Dermis blood vessel endothelial cell (primary cell): Measurements from ENCODE around the gene TMEM18. TPM values are rescaled to one million over a fixed set of nuclear protein-coding genes. Genes with fewer than 3 reads are reported as not detected.
"Not testable (repeated sequence)": the region's sequence is repeated elsewhere in the genome, so short reads cannot be mapped to it uniquely, and the experiment has no call there.

Source experiments
- DNase-seq: peaks from one replicate; pipeline ENCODE4 v3.0.0; 2010
- total RNA-seq: library from RNA; depleted of rRNA; stranded (reverse); fragments of >200 nt; gene quantifications from 2 replicates; pipeline ENCODE4 v1.2.3, GENCODE V29; 2014

Gene TMEM18
- total RNA-seq, 1 donor from 2014 or later, result 35.6 TPM

DNA sequence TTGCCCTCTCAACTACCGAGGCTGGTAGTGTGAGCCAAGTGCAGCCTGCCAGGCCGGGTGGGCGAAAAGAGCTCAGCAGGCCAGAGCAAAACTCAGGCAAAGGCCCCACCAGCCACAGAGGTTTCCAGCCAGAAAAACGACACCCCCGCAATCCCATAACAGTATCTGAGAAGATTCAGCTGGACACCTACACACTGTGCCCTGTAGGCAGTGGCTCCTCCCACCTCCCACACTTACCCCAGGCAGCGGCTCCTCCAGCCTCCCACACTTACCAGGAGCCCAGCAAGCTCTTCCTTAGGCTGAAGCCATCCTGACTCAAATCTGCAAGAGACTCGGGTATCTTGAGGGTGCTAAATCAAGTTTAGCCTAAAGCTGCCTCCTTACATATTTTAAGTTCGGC, 15.6 kb upstream of the TMEM18 start:
- no peak for DNase-seq

DNA sequence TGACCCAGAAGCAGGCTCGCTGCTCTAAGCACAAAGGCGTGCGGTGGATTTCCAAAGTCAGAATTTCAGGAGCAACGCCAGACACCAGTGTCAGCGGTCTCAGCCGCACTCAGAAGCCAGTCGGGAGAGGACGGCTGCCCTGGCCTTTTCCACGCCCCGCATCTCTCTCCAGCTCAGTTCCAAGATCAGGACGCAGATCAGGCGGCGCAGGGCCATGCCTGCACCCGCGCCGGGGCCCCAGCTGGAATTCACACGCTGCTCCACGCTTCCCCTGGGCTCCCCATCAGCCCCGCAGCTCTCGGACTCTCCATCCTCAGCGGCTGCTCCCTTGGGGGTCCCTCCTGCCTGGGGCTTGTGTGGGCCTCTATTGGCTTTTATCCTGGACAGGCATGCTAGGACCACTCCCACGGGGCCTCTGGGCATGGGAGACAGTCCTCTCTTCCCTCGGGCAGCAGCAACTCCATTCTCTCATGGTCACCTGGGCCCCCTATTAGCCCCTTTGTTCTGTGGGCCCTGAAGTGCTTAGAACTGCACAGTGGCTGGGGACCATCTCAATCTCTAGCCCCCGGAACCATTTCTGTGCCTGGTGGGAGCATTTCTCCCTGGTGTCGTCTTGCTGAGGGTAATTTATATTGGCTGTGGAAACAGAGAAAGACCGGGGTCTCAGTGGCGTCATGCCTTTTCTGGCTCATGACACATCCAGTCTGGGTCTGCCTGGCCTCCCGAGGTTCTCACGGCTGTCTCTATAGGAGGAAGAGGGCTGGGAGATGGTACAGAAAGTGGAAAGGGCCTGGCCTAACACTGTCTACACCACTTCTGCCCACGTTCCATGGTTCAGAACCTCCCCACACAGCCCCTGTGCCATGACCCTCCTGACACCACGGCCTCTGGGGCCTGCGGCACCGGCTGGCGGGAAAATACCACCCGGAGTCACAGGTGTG, 14.9 kb upstream of the TMEM18 start:
- DNase-seq, result no peak

DNA sequence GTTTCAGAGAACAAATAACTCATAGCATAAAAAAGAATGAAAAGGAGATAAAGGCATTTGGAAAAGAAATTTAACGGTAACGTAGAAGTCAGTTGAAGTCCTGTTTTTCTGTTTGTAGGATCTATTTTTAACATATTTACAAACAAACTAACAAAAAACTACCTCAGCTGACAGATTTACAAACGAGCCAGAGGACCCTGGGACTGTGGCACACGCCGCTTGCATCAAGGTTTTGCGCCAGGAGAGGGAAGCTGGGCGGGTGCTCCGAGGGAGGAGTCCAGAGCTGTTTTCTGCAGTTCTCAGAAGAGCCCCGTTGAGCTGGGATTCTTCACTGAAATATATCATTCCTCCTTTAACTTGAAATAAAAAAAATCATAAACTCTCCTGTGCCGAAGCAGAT, 13.6 kb upstream of the TMEM18 start:
- DNase-seq, result no peak

DNA sequence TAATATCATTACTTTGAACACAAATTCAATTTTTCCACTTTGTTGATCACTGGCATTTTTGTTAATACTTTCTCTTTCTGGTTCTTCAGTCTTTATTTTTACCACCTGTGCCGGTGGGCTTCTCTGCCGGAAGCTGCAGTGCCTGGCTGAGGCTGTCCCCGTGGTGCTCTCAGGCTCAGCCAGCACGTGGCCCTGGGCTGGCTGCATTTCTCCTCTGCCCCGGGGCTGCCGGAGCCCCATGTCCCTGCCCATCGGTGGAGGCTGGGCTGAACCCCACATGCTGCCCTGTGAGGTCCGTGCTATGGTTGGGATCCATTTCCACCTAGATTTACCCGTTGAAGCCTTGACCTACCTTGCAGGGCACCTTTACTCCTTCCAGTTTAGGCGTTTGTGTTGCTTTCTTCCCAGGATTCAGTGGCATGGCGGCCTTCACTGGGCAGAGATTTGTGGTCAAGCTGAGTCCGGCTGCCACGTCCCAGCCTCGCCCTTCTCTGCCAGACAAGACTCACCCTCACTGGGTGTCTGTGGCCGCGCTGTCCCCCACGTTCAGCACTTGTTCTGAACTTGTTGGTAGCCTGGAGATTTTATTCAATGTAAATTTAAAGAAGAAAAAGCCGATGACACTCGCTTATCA, 12.8 kb upstream of the TMEM18 start:
- no peak for DNase-seq

DNA sequence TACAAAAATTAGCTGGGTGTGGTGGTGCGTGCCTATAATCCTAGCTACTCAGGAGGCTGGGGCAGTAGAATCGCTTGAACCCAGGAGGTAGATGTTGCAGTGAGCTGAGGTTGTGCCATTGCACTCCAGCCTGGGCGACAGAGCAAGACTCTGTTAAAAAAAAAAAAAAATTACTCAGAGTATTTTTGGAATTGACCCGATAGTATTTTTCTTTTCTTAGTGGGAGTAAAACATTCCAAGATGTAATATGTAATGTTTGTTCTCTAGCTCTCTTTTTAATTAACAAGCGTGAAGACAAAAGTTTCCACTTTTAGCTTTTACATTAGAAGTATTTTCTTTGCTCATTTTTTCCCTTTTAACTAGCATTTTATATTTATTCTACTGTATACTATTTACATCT, 12.0 kb upstream of the TMEM18 start:
- DNase-seq, result no peak

DNA sequence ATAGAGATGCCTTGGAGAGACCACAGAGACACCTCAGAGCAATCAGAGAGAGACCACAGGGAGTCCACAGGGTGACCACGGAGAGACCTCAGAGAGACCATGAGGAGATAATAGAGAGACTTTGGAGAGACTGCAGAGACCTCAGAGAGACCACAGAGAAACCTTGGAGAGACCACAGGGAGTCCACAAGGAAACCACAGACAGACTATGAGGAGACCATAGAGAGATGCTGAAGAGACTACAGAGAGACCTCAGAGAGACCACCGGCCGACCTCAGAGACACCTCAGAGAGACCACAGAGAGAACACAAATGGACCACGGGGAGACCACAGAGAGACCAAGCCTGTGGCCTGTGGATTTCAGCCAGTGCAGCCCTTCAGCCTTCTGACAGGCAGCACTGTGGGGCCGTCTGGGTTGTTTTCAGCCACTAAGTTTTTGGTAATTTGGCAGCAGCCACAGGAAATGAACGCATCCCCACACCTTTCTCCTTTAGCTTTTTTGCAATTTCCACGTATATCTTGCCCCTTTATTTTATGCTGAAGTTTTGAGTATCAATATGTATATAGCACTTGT, 11.4 kb upstream of the TMEM18 start:
- no peak for DNase-seq

DNA sequence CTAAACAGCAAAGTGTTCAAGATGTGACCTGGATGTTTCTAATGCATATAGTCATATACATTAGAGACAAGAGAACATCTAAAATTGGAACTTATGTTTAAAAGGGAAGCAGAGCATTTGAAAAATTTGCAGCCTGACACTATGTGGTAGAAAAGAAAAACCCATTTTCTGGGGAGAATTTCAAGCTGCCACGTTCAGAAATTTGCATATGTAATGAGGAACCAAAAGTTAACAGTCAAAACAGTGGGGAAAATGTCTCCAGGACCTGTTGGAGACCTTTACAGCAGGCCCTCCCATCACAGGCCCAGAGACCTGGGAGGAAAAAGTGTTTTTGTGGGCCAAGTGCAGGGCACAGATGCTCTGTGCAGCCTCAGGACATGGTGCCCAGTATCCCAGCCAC, 8.2 kb upstream of the TMEM18 start:
- DNase-seq, result no peak

DNA sequence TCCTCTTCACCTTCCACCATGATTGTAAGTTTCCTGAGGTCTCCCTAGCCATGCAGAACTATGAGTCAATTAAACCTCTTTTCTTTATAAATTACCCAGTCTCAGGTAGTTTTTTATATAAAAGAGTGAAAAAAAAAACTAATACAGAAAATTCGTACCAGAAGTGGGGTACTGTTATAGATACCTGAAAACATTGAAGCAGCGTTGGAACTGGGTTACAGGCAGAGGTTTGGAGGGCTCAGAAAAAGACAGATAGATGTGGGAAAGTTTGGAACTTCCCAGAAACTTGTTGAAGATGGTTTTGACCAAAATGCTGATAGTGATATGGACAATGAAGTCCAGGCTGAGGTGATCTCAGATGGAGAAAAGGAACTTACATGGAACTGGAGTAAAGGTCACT, 7.7 kb upstream of the TMEM18 start:
- not testable (repeated sequence) for DNase-seq

DNA sequence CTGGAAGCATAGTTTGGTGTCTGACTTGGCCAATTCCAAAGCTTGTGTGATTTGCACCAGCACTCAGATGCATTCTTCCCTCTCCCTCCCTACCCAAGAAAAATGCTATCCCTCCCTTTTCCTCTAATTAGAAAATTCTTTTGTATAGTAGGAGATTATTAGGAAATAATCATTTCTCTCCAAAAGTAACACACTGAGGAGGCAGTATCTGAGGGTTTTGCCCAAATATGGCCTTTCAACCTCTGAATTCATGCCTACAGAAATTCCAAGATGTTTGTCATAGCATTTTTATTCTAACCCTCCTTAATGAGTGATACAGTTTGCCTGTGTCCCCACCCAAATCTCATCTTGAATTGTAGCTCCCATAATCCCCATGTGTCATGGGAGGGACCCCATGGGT, 5.0 kb upstream of the TMEM18 start:
- DNase-seq, result no peak

DNA sequence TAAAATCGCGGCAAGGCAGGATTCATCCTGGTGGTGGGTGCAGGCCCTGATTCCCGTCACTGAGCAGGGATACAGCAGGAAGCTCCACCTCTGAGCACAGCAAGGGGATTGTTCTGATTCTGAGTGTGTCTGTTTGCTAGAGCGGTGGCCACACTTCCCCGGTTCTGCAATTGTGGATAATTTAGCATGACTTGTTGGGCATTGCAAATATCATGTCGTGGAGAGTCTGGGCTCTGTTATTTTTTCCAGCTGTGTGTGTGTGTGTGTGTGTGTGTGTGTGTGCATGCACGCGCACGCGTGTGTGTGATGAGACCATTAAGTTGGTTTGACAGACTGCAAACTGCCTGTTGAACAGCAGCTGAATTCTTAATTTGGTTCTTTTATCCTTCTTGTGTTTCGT, 4.1 kb upstream of the TMEM18 start:
- DNase-seq, result no peak

DNA sequence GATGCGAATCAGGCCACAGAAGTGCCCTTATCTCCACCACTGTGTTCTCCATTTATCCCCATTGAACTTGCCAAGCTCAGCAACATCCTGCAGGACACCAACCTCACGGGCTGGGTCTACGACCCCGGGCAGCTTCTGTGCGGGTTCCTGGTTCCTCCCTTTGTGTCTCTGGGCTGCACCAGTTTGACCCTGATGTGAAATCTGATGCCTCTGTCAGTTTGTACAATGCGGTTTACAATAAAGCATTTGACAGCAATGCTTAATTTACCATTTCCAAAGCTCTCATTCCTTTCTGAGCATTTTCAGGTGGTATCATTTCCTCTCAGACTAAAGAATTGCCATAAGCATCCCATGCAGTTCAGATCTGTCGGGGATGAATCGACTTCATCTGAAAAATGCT, 3.3 kb upstream of the TMEM18 start:
- DNase-seq, result no peak

DNA sequence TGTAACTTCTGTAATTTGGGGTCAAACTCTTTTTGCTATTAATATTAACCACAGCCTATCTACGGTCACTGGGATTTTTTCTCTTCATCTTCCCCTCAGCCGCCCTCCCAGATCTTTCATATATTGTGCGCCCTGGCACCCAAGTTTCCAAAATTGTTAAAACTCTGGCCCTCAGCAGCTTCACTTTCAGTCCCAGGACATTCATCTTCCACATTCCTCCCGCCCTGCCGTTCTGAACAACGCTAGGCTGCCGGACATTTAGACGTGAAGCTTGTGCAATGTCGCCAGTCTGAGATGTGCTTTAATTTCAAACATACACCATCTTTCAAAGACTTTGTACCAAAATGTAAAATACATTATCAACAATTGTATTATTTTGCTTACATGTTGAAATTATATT, 1.8 kb upstream of the TMEM18 start:
- DNase-seq, result no peak

DNA sequence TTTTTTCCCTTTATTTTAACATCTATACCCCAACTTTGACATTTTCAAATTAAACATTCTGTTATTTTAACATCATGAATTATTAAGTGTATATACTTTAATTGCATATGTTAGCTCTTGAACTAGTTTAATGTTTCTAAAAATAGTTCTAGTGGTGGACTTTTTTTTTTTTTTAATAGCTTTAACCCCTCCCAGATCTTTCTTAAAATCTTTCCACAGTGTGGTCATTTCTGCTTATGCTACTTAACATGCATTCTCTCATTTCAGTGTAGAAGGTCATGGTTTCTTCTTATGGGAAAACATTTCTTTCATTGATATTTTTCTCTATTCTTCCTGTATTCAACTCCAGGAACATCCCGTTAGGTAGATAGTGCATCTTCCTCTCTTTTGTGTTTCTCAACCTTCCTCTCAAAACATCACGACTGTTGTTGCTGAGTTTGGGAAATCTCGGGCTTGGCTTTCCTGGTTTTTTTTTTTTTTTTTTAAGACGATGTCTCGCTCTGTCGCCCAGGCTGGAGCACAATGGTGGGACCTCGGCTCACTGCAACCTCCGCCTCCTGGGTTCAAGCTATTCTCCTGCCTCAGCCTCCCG, 849 bp upstream of the TMEM18 start:
- no peak for DNase-seq

DNA sequence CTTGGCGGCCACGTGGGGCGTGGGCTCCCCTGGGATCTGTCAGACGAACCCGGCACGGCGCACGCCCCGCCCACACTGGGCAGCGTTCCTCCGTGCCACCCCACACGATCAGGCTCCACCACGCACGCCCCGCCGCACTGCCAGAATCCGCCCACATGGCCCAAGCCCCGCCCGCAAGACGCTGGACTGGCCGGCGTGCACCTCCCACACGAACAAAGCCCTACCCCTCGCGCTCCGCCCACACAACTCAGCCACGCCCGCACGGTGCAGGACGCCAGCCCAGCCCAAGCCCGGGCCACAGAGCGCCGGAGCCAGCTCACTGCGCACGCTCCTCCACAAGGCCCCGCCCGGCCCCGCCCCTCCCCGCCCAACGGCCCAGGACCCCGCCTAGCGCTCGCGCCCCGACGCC, 555 bp downstream of the TMEM18 start:
- peak; percentile 99 for DNase-seq

DNA sequence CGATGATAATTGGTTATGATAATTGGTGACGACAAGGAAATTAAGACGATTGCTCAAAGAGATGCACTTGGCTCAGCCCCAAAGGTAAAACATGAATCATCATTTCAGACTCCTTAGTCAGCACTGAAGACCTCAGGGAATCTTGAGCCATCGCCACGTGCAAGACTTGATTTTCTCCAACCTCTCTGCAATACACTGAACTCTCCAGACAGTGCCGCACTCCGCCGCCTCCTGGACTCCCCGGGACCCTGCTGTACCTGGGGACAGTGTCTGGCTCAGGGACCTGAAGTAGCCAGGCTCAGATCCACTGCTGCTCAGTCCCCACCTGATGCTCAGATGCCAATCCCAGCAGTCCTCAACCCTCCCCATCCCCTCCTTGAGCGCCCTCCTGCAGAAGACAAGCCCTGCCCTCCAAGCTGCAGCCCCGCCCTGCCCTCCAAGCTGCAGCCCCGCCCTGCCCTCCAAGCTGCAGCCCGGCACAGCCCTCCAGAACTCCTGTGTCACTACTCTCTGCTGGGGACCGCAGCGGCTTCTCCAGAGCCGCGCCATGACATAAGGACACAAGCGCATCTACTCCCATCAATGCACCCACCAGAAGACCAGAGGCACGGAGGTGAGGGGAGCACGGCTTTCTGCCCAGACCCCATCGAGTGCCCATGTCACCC, 1.1 kb downstream of the TMEM18 start:
- DNase-seq, result peak; percentile 65

DNA sequence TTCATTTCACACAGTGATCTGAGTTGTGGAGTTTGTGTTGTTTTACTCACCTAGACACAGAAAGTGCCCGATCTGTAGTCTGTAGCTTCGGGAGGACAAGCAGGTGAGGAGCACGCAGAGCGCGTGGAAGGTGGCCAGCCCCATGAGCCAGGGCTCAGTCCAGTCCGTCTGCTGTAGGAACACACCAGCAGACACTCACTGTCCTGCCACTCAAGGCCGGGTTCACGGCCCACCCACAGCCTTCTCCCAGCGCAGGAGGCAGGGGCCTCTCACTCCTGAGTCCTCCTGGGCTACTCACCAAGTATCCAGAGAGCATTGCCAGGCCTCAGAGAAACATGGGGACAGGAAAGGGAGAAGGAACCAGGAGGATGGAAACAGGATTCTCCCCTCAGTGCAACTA, 1.7 kb downstream of the TMEM18 start:
- no peak for DNase-seq

DNA sequence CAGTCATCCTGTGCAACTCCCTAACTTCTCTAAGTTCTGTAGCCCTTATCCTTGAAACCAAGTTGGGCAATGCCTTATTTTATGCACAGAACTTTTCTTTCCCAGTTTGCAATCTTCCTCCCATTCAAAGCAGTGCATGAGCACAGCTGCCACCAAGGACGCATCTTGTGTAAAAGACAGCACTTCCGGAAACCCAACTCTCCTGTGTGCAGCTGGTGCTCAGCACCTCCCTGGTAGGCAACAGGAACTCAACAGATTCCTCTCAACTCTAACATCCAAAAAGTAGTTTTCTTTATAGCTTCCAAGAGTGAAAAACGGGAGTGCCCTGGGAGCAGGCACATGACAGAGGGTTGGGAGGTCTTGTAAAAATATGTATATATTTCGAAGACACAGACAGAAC, 2.2 kb downstream of the TMEM18 start:
- no peak for DNase-seq

DNA sequence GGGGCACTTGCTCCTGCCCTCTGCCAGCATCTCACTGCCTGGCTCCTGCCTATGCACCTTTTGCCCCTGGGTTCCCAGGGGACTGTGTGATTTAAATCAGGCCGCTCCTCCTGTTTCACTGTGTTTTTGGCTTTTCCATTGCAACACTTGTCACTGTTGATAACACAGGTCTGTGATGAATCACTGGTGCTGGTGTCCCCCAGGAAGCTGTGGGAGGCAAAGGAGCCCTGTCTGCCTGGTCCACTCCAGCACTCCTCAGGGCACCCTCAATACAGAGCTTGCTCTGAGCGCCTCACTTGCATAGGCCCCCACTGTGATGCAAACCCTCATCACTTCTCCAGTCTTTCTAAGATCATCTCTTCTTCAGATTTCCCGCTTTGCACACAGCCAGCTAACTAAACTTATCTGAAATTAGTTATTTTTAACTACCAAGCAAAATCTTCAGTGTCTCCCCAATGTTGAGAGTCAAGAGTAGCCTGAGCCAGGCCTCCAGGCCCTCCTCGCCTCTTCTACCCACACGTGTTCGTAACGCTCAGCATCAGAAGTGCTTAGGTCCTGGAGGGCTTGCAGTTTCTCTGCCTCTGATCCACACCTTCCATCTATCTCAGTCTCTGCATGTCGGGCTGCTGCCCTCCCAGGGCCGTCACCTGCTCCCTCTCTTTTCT, 2.8 kb downstream of the TMEM18 start:
- no peak for DNase-seq

DNA sequence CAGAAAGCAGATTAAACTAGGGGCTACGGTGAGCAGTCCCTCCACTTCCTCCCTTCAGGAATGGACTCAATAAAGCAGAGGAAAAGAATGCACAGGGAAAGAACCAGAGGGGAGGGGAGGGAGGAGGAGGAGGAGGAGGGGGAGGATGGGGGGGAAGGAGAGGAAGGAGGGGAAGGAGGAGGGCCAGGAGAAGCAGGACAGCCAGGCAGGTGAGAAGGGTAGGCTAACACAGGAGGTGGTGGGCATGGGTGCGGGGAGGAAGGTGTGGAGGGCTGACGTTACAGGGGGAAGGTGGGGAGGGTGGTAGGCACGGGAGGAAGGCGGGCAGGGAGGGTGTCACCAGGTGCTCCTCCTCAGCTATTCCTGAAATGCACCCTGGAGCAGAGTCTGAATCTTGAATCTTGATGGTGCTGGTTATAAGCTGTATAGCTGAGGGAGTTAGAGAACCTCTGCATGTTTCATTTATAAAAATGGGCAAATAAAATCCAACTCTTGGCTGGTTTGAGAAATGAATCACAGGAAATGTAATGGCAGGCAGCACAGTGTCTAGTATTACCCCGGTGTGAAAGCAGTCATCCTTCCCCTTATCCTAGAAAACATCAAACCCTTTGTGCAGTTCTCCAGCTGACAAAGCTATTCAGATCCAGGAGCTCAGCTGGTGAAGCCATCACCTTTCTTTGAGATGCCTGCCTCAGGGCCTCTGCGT, 3.4 kb downstream of the TMEM18 start:
- DNase-seq, result peak; percentile 65

DNA sequence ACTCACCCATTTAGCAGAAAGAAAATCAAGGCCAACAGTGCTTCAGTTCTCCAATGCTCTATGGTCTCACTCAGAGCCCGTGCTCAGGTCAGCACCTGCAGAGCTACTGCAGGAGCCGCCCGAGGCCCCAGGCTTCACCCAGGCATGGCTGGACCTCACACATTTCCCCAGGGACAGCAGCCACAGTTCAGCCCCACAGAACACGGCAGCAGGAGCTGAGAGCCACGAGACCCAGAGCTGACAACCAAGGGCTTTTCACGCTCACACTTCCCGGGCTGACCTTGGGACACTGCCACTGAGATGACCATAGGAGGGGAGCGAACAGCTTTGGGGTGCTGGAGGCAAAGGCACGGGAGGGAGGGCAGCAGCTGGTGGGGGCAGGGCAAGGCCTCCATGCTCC, 4.2 kb downstream of the TMEM18 start:
- DNase-seq, result no peak

DNA sequence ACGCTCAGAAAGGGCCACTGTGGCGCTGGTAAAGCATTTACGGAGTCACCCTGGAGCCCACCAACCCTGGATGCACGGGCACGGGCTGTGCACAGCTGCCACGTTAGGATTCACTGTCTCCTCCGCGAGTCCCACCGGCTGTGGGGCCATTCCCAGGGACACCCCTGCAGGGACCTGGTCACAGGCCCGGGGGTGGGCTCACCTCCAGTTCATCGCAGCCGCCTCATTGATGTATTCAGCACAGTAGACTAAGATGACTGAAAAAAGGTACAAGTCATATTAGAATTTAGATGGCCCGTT, 4.7 kb downstream of the TMEM18 start:
- no peak for DNase-seq
